ENCODE results near the gene CDH2.
"Not testable (repeated sequence)": the region's sequence is repeated elsewhere in the genome, so short reads cannot be mapped to it uniquely, and the experiment has no call there.

Gene CDH2

GRCh38 chr18:27970321-27970720 lies 206.6 kb downstream of the CDH2 start:
- no peak for DNase-seq

- DNase-seq: no peak
Observed at GRCh38 chr18:27969206-27969605, 207.7 kb downstream of the CDH2 start.

GRCh38 chr18:27967913-27968824 lies 208.8 kb downstream of the CDH2 start:
- DNase-seq: no peak

DNA sequence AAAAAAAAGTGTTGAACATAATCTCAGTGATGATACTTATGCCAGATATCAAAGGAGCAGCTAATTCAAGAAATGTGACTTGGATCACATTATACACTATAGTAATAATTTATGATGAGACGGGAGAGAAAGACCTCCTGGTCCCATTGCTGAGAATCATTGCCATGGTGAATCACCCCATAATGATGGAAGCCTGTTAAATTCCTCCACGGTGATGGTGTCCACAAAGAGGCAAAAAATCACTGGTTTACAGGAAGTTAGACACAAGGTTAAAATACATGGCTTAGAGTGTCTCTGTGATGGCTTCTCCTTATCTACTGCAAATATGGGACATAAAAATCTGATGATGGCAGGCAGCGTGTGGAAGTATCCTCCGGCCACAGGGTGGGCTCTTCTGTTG lies 210.0 kb downstream of the CDH2 start:
- DNase-seq: no peak

GRCh38 chr18:27964811-27965210 lies 212.1 kb downstream of the CDH2 start:
- DNase-seq: no peak

DNA sequence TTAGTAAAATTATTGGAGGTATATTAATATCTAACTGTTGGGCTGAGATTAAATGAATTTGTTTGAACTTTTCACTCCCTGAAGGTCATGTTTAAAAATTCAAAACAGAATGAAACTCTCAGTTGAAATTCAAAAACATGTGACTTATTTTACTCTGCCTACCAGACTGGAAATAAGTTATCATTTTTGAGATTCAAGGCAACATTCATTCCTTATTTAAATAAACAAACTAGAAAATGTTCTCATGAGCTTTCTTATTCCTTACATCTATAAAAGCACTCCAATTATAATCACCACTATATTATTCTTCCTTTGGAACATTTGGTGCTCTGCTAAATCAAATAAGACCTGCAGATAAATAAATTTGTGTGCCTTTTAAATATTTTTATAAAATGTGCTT lies 217.8 kb downstream of the CDH2 start:
- no peak for DNase-seq

DNA sequence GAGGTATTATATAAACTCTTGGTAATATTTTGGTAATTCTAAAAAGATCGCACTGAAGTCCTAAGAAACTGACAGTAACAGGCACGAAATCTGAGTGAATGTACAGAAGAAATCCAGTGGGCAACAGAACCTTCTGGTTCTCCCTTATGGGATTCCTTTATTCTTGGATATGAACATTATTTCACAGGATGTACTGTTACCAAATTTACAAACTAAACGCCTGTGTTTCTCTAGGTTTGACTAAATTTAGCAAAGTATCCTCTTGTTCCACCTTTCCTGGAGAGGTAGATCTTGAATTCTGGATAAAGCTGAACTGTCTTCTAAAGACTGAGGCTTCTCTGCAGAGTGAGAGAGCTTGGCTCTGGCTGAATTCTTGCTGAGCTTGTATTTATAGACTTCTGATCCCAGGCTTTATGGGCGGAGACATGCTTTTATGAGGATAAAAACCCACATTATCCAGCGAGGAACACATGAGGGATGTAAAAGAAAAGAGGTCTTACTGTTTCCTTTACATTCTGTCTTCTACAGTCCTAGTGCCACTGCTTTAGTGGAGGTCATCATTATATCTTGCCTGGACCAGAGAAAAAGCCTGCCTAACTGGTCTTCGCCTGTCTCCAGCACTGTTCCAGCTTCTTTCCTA lies 220.8 kb downstream of the CDH2 start:
- DNase-seq: no peak

DNA sequence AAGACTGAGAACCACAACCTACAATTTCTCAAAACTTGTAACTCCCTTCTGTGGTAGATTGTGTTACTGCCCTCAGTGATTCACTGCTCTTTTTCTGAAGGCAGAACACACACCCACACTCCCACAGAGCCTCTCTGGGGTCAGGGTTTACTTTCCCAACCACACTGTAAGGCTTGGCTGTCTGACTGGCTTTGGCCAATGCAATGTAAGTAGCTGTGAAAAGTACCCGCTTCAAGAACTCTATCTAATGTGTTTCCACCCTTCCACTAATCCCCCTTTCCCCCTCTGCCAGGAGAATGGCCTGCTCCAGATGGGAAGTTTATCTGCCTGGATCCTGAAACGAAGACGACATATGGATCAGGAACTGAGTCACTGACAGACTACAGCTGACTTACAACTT lies 222.7 kb downstream of the CDH2 start:
- DNase-seq: no peak

- DNase-seq: no peak
Observed at GRCh38 chr18:27952741-27953140, 224.2 kb downstream of the CDH2 start.

DNA sequence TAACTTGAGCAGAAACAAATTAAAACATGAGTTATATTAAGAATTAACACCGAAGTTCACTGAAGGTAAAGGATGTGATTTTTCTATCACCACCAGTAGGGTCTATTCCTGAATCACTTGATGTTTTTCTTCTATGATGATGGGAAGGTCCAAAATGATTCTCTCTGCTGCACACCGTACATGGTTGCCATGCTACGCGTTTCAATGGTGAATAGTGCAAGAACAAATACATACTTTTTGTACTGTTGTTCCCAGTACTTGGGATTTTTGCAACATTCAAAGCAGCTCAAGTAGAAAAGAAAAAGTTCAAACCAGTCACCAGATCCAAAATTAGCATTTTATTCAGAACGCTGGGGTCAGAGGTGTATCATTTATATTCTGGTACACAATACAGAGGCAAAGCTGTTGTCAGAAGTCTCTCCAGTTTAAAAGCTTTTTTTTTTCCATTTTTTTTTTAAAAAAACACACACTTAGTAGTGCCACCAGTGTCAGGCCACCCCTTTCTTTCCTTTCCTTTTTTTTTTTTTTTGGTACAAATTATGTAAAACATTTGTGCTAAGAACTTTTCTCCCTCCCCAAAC lies 226.2 kb downstream of the CDH2 start:
- no peak for DNase-seq

DNA sequence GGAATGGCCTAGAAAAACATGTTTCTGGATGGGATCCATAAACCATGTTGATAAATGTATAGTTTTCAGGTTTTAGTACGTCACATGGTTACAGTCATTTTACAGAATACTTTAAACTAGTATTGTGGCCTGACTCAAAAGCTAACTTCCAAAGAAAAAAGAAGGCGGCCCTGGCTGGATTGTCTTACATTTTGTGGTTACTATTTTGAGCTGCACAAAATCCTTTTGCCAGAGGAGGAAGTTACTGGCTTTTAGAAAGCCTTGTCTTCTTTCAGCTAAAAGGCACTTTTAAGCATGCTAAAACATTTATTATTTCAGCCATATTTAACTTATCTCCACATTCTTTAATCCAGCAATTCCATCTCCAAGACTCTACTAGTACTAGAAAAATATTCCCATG lies 227.9 kb downstream of the CDH2 start:
- DNase-seq: no peak

GRCh38 chr18:27942706-27943105 lies 234.2 kb downstream of the CDH2 start:
- no peak for DNase-seq

- DNase-seq: no peak
Observed at GRCh38 chr18:27931535-27931934, 245.4 kb downstream of the CDH2 start.

DNA sequence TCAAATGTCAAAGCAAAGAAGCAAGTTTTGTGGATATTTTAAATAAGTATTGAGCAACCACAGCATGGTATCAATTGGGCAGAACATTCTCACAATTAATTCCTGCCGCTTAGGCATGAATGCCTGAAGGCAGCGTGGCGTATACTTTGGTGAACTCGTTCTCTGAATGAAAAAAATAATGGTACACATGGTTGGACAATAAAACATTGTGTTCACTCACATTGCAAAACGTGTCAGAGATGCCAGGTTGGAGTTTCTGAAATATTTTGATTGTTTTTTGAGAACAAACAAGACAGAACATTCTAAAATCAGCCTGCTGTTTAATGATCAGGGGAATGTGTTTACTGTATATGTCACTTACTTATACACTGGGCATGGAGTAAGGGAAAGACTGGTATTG lies 254.2 kb downstream of the CDH2 start:
- no peak for DNase-seq

DNA sequence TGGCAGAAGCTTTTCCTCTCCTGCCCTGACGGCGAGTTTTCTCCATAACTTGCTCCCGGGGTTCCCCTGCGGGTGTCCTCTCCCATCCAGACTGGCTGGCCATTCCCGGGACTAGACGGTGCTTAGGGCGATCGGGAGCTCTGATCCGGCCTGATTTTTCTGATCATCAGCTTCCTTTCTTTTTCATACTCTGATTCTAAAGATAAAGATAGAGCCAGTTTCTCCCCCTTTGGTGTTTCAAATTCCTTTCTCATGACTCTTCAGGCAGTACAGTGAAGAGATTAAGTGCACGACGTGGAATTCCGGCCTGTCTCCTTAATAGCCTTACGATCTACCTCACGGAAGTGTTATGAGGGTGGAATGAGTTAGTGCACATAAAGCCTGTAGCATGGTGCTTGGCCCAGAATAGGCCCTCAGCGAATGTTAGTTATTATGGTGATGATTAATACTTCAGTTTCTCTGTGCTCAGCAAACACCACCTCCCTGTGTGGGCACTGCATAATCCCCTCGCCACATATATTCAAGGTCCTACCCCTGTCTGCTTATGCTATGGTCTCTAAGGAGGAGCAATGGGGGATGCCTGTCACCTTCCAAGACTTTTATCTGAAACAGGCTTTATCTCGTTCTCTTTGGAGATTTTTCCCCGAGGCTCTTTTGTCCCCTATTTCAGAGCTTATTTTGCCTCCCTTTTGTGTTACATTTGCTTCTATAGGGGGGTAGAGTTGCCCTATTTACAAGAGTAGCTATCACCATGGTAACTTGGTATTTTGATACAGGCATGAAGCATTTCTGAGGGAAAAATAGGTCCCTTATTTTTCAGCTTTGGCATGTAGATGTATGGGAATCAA lies 254.8 kb downstream of the CDH2 start:
- no peak for DNase-seq

DNA sequence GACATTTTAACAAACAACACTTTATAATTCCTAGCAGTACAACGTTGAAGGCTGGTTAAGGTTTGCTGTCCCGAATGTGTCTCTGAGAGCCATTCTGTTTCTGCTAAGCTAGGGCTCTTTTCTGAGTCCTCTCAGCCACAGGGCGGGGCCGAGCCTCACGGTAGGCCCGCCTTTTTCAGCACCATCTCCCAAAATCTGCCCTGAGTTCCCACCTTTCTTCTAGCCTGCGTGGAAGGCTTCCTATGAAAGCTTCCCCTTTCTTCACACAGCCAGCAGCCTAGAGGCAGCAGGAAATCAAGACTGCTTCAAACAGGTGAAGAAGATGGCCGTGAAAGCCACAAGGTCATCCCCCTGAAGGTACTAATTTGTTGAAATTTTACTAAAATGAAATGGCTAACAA lies 255.5 kb downstream of the CDH2 start:
- DNase-seq: no peak

DNA sequence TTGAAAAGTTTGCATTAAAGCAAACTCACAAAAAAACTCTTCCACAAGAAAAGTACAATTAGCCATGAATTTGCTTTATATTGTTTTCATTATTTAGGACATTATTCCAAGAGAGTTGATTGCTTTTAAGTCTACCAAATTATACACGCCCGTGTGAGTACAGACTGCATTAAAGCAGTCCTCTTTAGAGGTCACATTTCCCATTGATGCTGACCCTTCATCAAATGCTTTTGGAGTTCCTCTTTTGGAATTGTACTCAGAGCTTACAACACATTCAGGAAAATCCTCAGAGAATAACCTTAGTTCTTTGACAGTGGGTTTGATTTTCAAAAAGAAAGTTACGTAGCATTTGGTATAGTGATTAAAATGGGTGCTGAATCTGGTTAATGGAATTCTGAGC lies 256.1 kb downstream of the CDH2 start:
- DNase-seq: no peak

DNA sequence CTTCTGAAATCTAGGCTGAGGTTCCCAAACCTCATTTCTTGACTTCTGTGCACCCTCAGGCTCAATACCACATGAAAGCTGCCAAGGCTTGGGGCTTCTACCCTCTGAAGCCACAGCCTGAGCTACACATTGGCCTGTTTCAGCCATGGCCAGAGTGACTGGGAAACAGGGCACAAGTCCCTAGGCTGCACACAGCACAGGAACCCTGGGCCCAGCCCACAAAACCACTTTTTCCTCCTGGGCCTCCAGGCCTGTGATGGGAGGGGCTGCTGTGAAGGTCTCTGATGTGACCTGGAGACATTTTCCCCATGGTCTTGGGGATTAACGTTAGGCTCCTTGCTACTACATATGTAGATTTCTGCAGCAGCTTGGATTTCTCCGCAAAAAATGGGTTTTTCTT lies 270.7 kb downstream of the CDH2 start:
- DNase-seq: not testable (repeated sequence)

GRCh38 chr18:27903906-27904305 lies 273.0 kb downstream of the CDH2 start:
- DNase-seq: no peak

DNA sequence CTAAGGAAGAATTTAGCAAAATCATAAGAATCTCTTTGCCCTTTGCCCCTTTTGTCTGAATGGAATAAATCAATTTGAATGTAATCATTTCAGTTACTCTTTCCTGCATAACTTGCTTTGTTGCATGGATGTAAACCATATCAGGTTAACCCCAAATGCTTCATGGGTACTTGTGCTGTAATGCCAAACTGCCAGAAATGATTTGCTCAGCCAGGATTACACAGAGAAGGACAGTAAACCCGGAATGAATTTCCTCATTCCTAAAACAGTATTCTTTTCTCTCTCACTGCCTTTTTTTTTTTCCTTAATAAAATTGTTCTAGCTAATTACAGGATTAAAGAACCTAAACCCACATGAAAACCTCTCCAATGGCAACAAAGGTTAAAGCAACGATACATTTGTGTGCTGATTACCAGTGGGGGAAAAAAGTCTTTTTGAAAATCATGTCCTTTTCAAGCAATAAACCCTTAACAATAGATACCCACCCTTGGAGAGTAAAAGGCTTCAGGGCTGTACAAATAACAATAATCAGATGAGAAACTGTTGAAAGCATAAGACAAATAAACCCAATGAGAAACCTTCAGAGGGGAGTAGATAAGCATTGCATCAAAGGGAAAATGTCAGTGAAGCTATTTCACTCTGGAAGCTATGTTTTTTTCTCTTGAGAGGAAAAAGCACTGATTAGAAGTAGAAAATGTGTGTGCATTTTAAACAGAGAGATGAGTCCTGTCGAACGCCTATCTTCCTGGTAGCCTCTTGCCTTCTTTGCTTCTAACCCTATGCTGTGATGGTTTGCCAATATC lies 275.3 kb downstream of the CDH2 start:
- DNase-seq: no peak
